GM12878 (cell line): ENCODE results near the gene SMIM1. TPM values are rescaled to one million over a fixed set of nuclear protein-coding genes. Genes with fewer than 3 reads are reported as not detected.
A peak's percentile ranks its signal among the peaks of the same experiment; 100 is the strongest.

Experiments
- CREB1 ChIP-seq: IDR thresholded peaks from 2 replicates; pipeline ENCODE4 v1.6.1; 2012; ENCODE audit warnings: low read depth, mild to moderate bottlenecking, inconsistent platforms
- EP300 ChIP-seq, 2 experiments: fragments of 150-350 bp in 1 of 2; IDR thresholded peaks; 2 replicates each; pipeline ENCODE4 v1.6.1; 2011 to 2012; ENCODE audit warnings: low read depth in 2 of 2, low read length in 2 of 2, borderline replicate concordance in 1 of 2, improper control_type of control experiment in 1 of 2, inconsistent platforms in 1 of 2; ENCODE audit not compliant: control insufficient read depth in 1 of 2
- EZH2 ChIP-seq: IDR thresholded peaks from 2 replicates; pipeline ENCODE4 v1.6.1; 2012; ENCODE audit warnings: low read depth, mild to moderate bottlenecking, control low read depth, inconsistent platforms, low read length, borderline replicate concordance; ENCODE audit not compliant: control insufficient read depth
- FOXK2 ChIP-seq: fragments of 450-650 bp; IDR thresholded peaks from 2 replicates; pipeline ENCODE4 v1.6.1; 2017; ENCODE audit warnings: mild to moderate bottlenecking, moderate library complexity
- MTA3 ChIP-seq: IDR thresholded peaks from 2 replicates; pipeline ENCODE4 v1.6.1; 2012; ENCODE audit warnings: low read length, inconsistent platforms, borderline replicate concordance
- RAD21 ChIP-seq: IDR thresholded peaks from 2 replicates; pipeline ENCODE4 v1.6.1; 2011; ENCODE audit warnings: mild to moderate bottlenecking, low read depth, low read length, moderate library complexity; ENCODE audit not compliant: insufficient read depth
- RELA ChIP-seq: fragments of 450-650 bp; IDR thresholded peaks from 2 replicates; pipeline ENCODE4 v1.8.0; 2014; ENCODE audit warnings: borderline replicate concordance; ENCODE audit not compliant: partially characterized antibody
- SIX5 ChIP-seq: IDR thresholded peaks from 2 replicates; pipeline ENCODE4 v1.6.1; 2011; ENCODE audit warnings: mild to moderate bottlenecking, low read depth, low read length, moderate library complexity; ENCODE audit not compliant: severe bottlenecking
- SP1 ChIP-seq: IDR thresholded peaks from one replicate; pipeline ENCODE4 v1.6.1; 2011; ENCODE audit warnings: low read depth, low read length
- SUZ12 ChIP-seq: fragments of 200-600 bp; sonication (generic); IDR thresholded peaks from one replicate; pipeline ENCODE4 v1.6.1; 2018; ENCODE audit warnings: antibody characterized with exemption, mild to moderate bottlenecking; ENCODE audit not compliant: unreplicated experiment
- WRNIP1 ChIP-seq: IDR thresholded peaks from 2 replicates; pipeline ENCODE4 v1.6.1; 2011; ENCODE audit warnings: low read depth, low read length, improper control_type of control experiment, borderline replicate concordance
- ZNF24 ChIP-seq: fragments of 450-650 bp; IDR thresholded peaks from 2 replicates; pipeline ENCODE4 v1.6.1; 2017; ENCODE audit warnings: antibody characterized with exemption, mild to moderate bottlenecking
- polyA plus RNA-seq, 11 experiments: library from polyadenylated mRNA; depleted of rRNA in 4 of 11; unstranded in 6 of 11; stranded (reverse) in 5 of 11; fragments of >200 nt; fragmentation: Nextera tagmentation in 4 of 11; fragmentation: Illumina TruSeq in 1 of 11; extraction: Ambion mirVana in 4 of 11; extraction: Trizol in 1 of 11; gene quantifications; 1 replicate in 1 of 11; 2 replicates in 10 of 11; pipeline versions ENCODE4 v1.2.1 to v1.2.3, GENCODE V29; 2011 to 2016; ENCODE audit warnings: inconsistent platforms in 2 of 11, missing spikeins in 2 of 11, low read depth in 1 of 11
- total RNA-seq, 4 experiments: library from RNA; depleted of rRNA in 3 of 4; stranded (reverse); fragments of >200 nt in 3 of 4; fragmentation: Illumina TruSeq in 1 of 4; extraction: Trizol in 1 of 4; gene quantifications; 2 replicates each; pipeline versions ENCODE4 v1.2.1 to v1.2.3, GENCODE V29; 2013 to 2021
- TF ChIP-seq, protein P1 (sequence below): fragments of 450-650 bp; IDR thresholded peaks from 2 replicates; pipeline ENCODE4 v1.6.1; 2017; ENCODE audit warnings: mild to moderate bottlenecking, moderate library complexity
- TF ChIP-seq, protein P2 (sequence below): IDR thresholded peaks from 2 replicates; pipeline ENCODE4 v1.6.1; 2011; ENCODE audit warnings: mild to moderate bottlenecking, low read depth, low read length, moderate library complexity; ENCODE audit not compliant: insufficient replicate concordance
- TF ChIP-seq, protein P3 (sequence below), 3 experiments: IDR thresholded peaks in 2 of 3; conservative IDR thresholded peaks in 1 of 3; 2 replicates each; pipeline ENCODE4 v1.5.1; 2011; ENCODE audit warnings: low read depth in 3 of 3, low read length in 3 of 3, mild to moderate bottlenecking in 3 of 3, control low read depth in 2 of 3, moderate library complexity in 2 of 3, inconsistent platforms in 1 of 3, mixed read lengths in 1 of 3; ENCODE audit not compliant: control insufficient read depth in 2 of 3, insufficient read depth in 1 of 3; ENCODE audit errors: extremely low read depth in 1 of 3
- TF ChIP-seq, protein P4 (sequence below): fragments of 450-650 bp; IDR thresholded peaks from 2 replicates; pipeline ENCODE4 v1.6.1; 2018; ENCODE audit warnings: borderline replicate concordance, mild to moderate bottlenecking; ENCODE audit not compliant: partially characterized antibody

Gene SMIM1
- total and polyA plus RNA-seq, 10 of the 15 experiments (the other 5 are each of a cell fraction or from before 2014, with no cell fraction given) = 0.30 to 0.37 TPM; not detected in 8

DNA sequence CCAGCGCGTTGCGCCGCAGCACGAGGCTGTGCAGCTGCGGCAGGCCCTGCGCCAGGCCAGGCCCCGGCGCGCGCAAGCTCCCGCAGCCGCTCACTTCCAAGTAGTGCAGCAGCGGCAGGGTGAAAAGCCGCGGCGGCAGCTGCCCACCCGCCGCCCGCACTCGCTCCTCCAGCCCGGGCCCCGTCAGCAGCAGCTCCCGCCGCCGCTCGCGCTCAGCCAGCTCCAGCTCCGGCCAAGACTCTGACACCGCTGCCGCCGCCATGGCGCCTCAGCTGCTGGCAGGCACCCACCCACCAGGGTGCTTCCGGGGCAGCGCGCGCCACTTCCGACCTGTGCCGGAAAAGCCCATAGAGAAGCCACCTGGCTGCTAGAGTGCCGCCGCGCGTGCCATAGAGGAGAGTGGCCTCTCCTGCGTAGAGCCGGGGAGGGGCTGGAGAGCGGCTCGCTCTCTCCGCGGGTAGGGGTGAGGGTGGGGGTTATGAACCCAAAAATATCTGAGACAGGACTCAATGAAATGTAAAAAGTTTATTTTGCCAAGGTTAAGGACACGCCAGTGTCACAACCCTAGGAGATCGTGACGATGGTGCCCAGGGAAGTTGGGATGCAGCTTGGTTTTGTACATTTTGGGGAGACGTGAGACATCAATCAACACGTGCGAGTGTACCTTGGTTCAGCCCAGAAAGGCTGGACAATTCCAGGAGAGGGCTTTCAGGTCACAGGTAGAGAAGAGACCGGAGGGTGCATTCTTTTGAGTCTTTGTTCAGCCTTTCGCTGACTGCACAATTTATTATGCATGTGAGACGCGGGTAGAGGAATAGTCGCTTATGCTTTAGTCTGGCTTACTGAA, 23.9 kb downstream of the SMIM1 start, which contains the start of gene LRRC47 (continued):
- TF ChIP-seq EZH2 (no peak), WRNIP1 (no peak), RELA (peak; percentile 26), MTA3 (no peak), EP300 (IDR thresholded peaks at IDR 0.05; ENCODE audit: borderline replicate concordance in 1 of 2, control insufficient read depth in 1 of 2, low read depth in 2 of 2, low read length in 2 of 2) (peak; percentile 8 to 34; a peak in 1 of 4 replicates), ZNF24 (no peak), CREB1 (peak; percentile 79), SP1 (no peak), SIX5 (peak; percentile 70), FOXK2 (no peak), SUZ12 (no peak), RAD21 (no peak)
- TF ChIP-seq, protein P1, sequence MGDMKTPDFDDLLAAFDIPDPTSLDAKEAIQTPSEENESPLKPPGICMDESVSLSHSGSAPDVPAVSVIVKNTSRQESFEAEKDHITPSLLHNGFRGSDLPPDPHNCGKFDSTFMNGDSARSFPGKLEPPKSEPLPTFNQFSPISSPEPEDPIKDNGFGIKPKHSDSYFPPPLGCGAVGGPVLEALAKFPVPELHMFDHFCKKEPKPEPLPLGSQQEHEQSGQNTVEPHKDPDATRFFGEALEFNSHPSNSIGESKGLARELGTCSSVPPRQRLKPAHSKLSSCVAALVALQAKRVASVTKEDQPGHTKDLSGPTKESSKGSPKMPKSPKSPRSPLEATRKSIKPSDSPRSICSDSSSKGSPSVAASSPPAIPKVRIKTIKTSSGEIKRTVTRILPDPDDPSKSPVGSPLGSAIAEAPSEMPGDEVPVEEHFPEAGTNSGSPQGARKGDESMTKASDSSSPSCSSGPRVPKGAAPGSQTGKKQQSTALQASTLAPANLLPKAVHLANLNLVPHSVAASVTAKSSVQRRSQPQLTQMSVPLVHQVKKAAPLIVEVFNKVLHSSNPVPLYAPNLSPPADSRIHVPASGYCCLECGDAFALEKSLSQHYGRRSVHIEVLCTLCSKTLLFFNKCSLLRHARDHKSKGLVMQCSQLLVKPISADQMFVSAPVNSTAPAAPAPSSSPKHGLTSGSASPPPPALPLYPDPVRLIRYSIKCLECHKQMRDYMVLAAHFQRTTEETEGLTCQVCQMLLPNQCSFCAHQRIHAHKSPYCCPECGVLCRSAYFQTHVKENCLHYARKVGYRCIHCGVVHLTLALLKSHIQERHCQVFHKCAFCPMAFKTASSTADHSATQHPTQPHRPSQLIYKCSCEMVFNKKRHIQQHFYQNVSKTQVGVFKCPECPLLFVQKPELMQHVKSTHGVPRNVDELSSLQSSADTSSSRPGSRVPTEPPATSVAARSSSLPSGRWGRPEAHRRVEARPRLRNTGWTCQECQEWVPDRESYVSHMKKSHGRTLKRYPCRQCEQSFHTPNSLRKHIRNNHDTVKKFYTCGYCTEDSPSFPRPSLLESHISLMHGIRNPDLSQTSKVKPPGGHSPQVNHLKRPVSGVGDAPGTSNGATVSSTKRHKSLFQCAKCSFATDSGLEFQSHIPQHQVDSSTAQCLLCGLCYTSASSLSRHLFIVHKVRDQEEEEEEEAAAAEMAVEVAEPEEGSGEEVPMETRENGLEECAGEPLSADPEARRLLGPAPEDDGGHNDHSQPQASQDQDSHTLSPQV = no peak
- TF ChIP-seq, protein P2, sequence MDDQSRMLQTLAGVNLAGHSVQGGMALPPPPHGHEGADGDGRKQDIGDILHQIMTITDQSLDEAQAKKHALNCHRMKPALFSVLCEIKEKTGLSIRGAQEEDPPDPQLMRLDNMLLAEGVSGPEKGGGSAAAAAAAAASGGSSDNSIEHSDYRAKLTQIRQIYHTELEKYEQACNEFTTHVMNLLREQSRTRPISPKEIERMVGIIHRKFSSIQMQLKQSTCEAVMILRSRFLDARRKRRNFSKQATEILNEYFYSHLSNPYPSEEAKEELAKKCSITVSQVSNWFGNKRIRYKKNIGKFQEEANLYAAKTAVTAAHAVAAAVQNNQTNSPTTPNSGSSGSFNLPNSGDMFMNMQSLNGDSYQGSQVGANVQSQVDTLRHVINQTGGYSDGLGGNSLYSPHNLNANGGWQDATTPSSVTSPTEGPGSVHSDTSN = no peak
- TF ChIP-seq, protein P3, sequence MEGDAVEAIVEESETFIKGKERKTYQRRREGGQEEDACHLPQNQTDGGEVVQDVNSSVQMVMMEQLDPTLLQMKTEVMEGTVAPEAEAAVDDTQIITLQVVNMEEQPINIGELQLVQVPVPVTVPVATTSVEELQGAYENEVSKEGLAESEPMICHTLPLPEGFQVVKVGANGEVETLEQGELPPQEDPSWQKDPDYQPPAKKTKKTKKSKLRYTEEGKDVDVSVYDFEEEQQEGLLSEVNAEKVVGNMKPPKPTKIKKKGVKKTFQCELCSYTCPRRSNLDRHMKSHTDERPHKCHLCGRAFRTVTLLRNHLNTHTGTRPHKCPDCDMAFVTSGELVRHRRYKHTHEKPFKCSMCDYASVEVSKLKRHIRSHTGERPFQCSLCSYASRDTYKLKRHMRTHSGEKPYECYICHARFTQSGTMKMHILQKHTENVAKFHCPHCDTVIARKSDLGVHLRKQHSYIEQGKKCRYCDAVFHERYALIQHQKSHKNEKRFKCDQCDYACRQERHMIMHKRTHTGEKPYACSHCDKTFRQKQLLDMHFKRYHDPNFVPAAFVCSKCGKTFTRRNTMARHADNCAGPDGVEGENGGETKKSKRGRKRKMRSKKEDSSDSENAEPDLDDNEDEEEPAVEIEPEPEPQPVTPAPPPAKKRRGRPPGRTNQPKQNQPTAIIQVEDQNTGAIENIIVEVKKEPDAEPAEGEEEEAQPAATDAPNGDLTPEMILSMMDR (IDR thresholded peaks at IDR 0.05 in 2 of 3, conservative IDR thresholded peaks at IDR 0.05 in 1 of 3; ENCODE audit: control insufficient read depth in 2 of 3, extremely low read depth in 1 of 3, insufficient read depth in 1 of 3, low read depth in 3 of 3, low read length in 3 of 3) = no peak
- TF ChIP-seq, protein P4, sequence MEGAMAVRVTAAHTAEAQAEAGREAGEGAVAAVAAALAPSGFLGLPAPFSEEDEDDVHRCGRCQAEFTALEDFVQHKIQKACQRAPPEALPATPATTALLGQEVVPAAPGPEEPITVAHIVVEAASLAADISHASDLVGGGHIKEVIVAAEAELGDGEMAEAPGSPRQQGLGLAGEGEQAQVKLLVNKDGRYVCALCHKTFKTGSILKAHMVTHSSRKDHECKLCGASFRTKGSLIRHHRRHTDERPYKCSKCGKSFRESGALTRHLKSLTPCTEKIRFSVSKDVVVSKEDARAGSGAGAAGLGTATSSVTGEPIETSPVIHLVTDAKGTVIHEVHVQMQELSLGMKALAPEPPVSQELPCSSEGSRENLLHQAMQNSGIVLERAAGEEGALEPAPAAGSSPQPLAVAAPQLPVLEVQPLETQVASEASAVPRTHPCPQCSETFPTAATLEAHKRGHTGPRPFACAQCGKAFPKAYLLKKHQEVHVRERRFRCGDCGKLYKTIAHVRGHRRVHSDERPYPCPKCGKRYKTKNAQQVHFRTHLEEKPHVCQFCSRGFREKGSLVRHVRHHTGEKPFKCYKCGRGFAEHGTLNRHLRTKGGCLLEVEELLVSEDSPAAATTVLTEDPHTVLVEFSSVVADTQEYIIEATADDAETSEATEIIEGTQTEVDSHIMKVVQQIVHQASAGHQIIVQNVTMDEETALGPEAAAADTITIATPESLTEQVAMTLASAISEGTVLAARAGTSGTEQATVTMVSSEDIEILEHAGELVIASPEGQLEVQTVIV = peak; percentile 47
